HG03095 (cell line): ENCODE measurements around the gene SOAT1.
A peak's percentile ranks its signal among the peaks of the same experiment; 100 is the strongest.
"Not testable (repeated sequence)": the region's sequence is repeated elsewhere in the genome, so short reads cannot be mapped to it uniquely, and the experiment has no call there.

Source experiments
- ATAC-seq: cut with Tn5 transposase; IDR thresholded peaks from one replicate; pipeline ENCODE4 v1.9.1; 2021; ENCODE audit warnings: moderate library complexity; ENCODE audit not compliant: unreplicated experiment

SOAT1 gene

DNA sequence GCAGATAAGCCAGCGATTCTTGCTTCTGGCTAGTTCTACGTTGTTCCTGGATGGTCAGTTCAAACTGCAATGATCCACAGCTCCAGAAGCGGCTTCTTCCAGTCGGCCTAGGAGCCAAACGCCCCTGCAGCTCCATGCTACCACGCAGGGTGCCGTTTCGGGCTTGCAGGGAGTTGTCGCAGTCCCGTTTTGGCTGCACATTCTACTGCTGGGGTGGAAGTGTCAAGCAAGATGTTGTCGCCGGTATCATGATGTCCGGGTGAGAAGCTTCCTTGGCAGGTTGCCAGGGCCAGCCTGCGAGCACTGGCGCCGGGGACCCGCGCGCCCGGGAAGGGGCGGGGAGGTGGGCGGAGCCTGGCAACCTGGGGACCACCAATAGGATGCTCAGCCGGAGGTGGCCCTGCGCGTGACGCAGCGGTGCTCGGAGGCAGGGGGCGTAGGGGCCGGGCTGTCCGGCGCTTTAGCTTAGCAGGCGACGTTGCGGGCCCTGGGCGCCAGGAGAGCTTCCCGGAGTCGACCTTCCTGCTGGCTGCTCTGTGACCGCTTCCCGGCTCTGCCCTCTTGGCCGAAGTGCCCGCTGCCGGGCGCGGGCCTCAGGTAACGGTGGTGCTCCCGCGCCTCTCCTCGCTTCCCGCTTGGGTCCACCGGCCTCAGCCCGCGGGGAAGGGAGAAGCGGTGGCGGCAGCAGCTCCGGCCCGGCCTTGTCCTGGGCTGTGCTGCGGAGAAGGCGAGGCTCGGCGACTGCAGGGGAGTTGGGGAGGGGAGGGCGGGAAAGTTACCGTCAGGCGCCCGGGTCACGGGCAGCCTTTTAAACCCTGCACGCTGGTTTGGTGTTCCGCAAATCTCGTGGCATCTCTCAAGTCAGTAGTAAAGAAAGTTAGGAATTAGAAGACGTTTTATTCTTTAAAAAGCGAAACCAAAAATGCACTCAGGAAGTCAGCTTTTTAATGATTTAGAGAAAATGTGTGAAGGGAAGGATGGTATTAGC is at the start of gene SOAT1:
SOAT1 (plus strand) TSS at position 458 of the 988 bp plus-strand sequence. CDS start 8,888 bp downstream, outside the sequence.
- peak; percentile 94 for ATAC-seq

DNA sequence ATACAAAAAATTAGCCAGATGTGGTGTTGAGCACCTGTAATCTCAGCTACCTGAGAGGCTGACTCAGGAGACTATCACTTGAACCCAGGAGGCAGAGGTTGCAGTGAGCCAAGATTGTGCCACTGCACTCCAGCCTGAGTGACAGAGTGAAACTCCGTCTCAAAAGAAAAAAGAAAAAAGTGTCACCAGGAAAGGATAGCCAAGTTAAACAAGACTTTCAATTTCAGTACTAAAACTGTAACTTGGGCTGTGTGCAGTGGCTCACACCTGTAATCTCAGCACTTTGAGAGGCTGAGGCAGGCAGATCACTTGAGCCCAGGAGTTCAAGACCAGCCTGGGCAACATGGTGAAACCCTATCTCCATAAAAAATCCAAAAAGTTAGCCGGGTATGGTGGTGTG is 48.2 kb upstream of the SOAT1 start:
- not testable (repeated sequence) for ATAC-seq

DNA sequence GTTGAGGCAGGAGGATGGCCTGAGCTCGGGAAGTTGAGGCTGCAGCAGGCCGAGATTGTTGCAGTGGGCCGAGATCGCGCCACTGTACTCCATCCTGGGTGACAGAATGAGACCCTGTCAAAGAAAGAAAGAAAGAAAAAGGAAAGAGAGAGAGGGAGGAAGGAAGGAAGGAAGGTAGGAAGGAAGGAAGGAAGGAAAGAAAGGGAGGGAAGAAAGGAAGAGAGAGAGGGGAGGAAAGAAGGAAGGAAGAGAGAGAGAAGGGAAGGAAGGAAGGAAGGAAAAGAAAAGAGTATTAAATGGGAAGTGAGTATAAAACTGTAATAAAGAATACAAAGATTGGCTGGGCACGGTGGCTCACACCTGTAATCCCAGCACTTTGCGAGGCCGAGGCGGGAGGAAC is 45.7 kb upstream of the SOAT1 start:
- no peak for ATAC-seq

DNA sequence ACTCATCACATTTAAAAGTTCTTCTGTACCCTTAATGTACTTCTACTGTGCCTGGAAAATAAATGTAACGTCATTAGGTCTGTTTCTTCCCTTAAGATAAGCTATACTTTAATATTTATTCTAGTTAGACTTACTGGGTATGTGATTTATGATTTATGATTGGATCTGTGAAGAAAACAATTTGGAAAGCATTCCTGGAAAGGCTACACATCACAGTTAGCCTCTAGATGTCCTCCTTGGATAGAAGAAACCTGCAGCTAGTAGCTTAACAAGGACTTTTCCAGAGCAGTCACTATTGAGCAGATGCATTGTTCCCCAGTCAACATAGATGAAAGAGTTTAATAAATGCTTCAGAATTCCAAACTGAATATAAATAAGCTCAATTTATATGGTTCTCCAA is 41.9 kb upstream of the SOAT1 start:
- no peak for ATAC-seq

DNA sequence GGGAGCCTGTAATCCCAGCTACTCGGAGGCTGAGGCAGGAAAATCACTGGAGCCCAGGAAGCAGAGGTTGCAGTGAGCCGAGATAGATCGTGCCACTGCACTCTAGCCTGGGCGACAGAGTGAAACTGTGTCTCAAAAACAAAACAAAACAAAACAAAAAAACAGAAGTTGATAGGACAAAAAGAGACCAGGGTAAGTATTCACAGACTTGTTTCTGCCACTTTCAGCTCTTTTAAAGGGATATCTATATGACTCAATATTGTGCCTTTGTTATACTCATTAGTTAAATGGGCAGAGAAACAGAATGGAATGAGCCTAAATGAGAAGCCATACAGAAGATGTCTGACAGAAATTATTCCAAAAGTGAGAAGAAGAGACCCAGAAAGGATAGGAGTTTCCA is 41.0 kb upstream of the SOAT1 start:
- no peak for ATAC-seq

DNA sequence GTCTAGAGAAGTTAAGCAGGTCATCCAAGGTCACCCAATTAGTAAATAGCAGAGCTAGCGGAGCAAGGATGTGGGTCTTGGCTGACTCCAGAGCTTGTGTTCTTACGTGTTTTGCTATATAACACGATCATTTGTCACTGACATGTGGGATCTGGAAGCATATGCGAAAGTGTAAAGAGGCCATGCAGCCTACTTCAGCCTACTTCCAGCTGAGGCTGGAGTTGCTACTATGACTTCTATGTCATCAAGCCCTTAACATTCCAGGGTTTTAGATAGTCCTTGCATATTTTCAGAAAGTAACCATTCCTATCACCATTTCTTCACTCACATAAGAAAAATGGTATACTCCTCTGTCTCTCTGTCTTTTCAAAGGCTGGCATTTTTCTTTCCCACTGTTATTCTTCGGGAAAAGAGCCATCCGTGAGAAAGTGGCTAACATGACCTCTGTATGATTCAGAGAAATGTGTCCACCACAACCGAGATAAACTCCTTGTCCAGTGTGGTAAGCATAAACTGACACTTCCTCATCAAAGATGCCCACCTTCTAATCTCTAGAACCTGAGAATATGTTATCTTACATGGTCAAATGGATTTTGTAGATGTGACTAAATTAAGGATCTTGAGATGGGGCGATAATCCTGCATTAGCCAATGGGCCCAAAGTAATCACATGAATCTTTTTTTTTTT is 40.2 kb upstream of the SOAT1 start:
- no peak for ATAC-seq

DNA sequence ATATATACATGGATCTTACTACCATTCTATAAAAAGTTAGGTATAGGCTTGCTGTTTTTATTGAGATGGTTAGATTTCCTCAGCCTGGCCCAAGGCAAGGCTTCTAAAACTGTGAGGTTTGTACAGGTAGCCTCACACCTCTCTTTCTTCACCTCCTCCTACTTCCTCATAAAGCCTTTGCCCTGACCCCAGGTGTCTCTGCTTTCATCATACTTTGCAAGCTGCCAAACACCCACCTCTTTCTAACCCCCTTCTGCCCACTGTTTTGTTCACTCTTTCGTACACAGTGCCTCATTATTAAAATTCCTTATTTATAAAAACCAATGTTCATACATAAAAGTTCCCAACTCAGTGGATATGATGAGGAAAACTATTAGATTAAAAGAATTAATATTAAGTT is 31.4 kb upstream of the SOAT1 start:
- no peak for ATAC-seq

DNA sequence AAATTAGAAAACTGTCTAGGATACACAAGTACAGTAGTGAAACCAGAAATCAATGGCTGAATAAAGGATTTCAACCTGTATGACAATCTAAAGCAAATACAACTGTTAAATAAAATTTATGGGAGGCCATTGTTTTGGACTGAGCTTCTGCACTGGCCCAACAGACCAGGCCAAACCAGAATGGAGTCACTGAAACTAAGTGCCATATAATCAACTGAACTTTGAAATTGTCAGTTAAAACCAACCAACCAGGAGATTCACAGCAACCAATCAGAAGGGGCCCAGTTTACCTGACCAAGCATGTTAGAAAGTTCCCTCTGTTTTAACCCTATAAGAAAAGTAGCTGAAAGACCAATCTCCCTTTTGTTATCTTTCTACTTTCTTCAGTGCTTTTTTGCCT is 30.5 kb upstream of the SOAT1 start:
- ATAC-seq = no peak

DNA sequence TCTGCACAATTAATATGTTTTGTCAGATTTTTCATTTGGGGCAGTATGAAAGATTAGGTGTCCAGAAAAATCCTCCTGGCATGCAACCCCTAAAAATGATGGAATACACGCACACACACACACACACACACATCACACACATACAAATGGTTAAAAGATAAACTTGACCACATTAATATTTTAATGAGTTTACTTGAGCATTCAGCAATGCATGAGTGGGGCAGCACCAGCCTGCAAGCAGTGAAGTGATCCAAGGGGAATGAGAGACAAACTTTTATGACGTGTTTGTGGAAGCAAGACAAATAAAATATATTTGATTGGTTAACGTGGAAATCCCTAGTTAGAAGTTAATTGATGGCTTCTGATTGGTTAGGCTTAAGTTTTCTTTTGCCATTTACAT is 29.1 kb upstream of the SOAT1 start:
- no peak for ATAC-seq

DNA sequence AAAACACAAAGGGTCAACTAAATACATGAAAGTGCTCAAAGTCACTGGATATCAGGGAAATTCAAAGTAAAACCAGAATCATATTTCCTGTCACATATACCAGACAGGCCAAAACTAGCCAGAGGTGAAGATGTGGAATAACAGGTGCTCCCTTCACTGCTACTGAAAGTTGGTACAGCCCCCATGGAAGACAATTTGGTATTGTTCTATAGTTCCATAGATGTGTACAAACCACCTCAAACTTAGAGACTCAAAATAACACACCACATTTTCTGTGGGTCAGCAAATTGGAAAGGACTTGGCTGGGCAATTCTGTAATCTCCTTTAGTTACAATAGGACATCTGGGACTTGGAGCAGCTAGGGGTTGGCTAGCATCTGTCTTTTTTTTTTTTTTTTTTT is 24.5 kb upstream of the SOAT1 start:
- ATAC-seq = no peak

DNA sequence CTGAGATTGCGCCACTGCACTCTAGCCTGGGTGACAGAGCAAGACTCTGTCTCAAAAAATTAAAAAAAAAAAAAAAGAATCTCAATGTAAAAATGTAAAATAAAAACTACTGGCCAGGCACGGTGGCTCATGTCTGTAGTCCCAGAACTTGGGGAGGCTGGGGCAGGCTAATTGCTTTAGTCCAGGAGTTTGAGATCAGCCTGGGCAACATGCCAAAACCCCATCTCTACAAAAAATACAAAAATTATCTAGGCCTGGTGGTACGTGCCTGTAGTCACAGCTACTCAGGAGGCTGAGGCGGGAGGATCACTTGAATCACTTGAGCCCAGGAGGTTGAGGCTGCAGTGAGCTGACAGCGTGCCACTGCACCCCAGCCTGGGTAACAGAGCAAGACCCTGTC is 19.2 kb upstream of the SOAT1 start:
- ATAC-seq = not testable (repeated sequence)

DNA sequence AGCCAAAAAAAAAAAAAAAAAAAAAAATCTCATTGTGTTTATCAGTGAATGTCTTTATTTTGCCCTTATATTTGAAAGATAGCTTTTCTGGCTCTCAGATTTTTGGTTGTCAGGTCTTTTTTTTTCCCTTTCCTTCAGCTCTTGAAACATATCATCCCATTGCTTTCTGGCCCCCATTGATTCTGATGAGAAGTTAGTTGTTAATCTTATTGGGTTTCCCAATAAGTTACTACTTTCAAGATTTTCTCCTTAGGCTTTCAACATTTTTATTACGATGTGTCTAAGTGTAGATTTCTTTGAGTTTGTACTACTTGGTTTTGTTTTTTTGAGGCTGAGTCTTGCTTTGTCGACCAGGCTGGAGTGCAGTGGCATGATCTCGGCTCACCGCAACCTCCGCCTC is 14.7 kb upstream of the SOAT1 start:
- ATAC-seq = no peak

DNA sequence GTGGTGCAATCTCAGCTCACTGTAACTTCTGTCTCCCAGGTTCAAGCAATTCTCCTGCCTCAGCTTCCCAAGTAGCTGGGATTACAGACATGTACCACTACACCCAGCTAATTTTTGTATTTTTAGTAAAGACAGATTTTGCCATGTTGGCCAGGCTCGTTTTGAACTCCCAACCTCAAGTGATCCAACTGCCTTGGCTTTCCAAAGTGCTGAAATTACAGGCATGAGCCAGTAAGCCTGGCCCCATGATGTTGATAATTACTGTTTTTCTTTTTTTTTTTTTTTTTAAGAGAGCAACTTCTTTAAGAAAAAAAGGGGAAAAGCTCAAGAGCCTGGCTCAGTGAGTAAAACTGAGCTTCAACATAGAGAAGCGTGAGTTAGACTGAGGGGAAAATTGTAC is 9.6 kb upstream of the SOAT1 start:
- no peak for ATAC-seq

DNA sequence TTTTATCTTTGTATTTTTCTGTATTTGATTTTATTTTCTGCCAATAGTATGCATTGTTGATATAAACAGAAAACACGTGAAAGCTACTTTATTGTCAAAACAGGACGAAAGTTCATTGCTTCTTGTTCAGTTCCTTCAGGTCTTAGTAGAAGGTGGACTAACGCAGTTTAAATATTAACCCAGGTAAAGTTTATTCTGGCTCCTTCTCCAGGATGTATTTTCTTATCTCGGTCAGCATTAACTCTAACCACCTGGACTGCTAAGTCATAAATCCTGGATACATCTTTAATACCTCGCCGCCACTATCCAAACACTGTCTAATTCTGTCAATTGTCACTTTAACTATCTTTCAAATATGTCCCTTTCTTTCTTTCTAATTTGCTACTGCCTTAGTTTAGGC is 5.7 kb upstream of the SOAT1 start:
- no peak for ATAC-seq

DNA sequence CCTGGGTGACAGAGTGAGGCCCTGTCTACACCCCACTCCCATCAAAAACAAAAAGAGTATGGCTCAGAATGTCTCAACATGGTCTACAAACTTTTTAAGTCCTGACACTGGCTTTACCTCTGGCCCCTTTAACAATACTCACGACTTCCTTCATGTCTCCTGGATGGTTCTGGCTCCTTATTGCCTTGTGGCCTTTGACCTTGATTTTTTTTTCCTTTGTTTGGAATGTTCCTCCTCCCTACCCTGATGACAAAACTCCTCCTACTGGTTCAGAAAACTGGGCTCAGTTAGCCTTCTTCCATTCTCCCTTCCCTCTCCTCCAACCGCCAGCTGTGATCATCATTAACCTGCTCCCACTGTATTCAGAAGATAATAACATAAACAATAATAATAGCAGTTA is 4.6 kb upstream of the SOAT1 start:
- no peak for ATAC-seq

DNA sequence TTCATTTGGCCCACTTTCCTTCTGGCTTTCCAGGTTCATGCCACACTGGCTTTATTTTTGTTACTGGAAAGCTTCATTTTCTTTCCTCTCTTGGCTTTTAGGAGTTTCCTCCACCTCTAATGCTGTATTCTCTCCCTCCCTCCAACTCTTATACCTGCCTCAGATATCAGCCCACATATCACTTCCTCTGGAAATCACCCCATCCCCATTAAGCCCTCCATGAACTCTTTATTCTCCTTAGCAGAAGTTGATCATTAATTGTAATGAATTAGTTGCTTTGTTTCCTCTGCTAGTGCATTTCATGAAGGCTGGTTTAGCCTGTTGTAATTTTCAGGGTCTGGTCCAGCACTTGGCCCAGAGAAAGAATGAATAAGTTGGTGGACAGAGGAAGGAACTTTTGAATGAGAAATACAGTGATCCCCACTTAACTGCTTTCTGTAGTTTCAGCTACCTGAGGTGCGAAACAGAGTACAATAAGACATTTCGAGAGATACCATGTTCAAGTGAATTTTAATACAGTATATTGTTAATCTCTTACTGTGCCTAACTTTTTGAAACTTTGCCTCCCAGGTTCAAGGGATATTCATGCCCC is 1.7 kb downstream of the SOAT1 start:
- no peak for ATAC-seq

DNA sequence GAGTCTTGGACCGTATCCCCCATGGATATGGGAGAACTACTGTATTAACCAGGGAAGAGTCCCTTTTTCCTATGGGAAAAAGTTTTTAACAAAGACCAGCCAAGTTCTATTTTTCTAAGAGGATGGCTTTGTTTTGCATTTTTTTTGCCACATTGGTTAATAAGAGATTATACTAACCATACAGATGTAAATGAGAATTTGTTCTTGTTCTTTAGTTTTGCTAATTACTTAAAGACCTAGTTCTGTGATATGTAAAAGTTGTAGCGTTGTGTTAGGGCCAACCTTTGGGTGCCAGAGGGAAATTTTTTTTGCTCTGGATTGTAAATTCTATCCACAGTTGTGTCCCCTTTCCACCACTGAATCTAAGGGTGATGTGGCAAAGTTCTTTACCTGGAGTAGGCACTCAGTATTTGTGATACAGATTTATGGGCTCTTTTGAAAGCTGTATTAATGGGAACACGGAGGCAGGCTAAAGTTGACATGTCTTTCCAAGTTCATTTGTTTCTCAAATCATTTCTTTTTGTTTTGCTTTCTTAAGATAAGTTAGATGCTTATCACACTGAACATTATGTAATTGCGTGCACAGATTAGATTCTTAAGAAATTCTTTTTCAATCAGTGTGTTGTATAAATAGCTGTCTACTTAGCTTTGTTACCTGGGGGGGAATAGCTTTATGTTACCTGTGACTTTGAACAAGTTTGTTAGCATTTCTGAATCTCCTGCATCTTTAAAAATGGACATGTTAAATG is 2.9 kb downstream of the SOAT1 start:
- ATAC-seq = no peak

DNA sequence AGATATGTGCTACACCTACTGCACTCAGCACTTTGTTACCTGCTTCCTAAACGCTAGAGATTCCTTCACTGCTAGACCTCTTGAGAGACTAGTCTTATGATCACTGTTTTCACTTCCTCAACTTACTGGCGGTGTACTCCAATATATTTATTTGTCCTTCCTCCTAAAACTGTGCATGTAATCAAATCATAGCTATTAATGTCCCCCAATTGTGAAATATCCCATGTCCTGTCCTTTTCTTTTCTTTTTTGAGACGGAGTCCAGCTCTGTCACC is 3.4 kb downstream of the SOAT1 start:
- no peak for ATAC-seq

DNA sequence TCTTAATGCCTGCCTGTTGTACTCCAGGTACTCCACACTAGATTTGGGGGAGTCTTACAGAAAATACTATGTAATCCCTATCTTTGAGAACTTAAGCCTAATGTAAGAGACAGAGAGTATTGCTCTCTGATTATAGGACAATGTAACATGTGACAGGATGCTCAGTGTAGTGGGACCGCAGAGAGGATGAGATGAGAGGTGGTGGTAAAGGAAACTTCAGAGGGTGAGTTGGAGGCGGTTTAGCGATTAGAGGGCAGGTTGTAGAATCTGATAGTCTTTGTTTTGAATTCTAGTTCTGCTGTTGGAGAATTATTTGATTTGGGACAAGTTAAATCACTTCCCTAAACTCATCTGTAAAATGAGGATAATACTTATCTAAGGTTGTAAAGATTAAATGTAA is 5.4 kb downstream of the SOAT1 start:
- ATAC-seq = peak; percentile 82

DNA sequence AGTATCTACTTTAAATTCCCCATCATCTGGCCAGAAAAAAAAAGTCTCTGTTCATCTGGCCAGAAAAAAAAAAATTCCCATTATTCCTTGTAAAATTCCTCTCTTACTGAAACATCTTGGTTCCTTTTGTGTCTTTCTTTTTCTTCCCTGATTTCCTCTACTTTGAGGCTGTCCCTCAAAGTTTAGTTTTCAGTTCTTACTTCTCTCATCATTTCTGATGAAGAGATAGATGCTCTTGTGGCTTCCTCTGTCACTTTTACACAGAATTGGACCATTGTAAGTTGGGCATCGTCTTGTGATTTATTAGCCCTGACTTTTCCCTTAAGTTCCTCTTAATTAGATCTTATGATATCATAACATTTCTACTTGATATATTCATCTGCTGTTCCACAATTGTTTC is 6.5 kb downstream of the SOAT1 start:
- ATAC-seq = no peak

DNA sequence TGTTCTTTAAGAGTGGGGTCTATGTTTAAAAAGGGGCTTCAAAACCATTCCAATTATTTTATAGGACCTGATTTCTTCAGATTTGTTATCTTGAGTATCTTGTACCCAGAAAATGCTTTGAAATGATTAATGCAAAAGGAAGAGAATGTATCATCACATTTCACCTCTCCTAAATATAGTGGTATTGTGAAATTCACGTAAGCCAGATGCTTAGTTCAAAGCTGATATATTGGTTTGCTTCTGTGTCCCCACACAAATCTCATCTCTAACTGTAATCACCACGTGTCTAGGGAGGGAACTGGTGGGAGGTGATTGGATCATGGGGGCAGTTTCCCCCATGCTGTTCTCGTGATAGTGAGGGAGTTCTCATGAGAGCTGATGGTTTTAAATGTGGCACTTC is 8.5 kb downstream of the SOAT1 start:
- no peak for ATAC-seq
